GM10248 (cell line): ENCODE measurements around the gene EEFSEC.

Experiments
- CTCF ChIA-PET: fragments of 300-600 bp; sonication (Branson Sonifier 250); formaldehyde crosslinking; extraction: SDS; loops from one replicate; lab custom pipeline; 2021; ENCODE audit warnings: antibody characterized with exemption; lab: Yijun Ruan, JAX
- POLR2A ChIA-PET: fragments of 350-650 bp; sonication (Branson Sonifier 250); formaldehyde crosslinking; extraction: SDS; loops from one replicate; lab custom pipeline; 2020; ENCODE audit warnings: antibody characterized with exemption; lab: Yijun Ruan, JAX
- DNase-seq: peaks from one replicate; pipeline ENCODE4 v3.0.0; 2012; ENCODE audit errors: extremely low spot score
- CTCF ChIP-seq: IDR thresholded peaks from 2 replicates; pipeline ENCODE4 v1.5.1; 2012; ENCODE audit warnings: mild to moderate bottlenecking, low read depth; ENCODE audit errors: extremely low read depth, missing control alignments, control extremely low read depth

EEFSEC gene

GRCh38 chr3:128276577-128277183 is 123.4 kb downstream of the EEFSEC start:
- no peak for TF ChIP-seq CTCF
- no peak for DNase-seq
- CTCF ChIA-PET = interaction anchor here (1.3 kb wide), 1 partner anchor 13 kb away, joined by 3 read pairs; no protein-coding TSS in a partner anchor
- POLR2A ChIA-PET = no interaction called here

DNA sequence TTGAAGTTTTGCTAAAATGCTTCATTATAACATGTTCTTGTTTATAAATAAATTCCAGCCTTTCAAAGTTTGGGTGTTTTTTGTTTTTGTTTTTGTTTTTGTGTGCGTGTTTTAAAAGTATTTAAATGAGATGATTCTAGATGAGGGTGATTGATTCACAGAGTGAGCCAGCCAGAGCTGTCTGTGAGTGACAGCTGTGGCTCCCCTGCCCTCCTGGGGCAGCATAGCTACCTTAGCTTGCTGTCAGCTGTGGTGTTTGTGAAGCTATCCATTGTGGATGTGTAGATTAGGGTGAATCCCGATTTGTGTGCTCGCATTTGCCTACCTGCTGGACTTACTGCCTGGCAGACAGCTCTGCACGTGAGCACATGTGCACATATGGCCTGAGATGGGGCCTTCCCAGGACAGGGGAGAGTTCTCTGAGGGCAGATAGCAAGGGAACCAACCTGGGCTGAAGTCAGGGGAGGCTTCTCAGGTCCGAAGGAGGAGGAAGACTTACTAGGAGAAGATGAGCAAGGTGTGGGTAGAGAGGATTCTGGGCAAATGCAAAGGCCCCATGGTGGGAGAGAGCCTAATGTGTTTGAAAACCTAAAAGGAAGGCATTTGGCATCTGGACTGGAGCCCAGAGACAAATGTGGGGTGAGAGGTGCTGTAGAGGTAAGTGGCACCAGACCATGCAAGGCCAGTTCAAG is 124.2 kb downstream of the EEFSEC start:
- ChIA-PET CTCF (interaction anchor here (1.1 kb wide), 1 partner anchor 182 kb away, joined by 3 read pairs; no protein-coding TSS in a partner anchor), POLR2A (no interaction called here)
- TF ChIP-seq CTCF = no peak
- no peak for DNase-seq

- CTCF ChIA-PET = interaction anchor here (1.1 to 1.3 kb wide), 2 partner anchors 19 to 183 kb away, joined by 3 read pairs; no protein-coding TSS in a partner anchor
- POLR2A ChIA-PET = no interaction called here
Observed at GRCh38 chr3:128278130-128278529, 124.8 kb downstream of the EEFSEC start.

GRCh38 chr3:128278761-128279600 is 125.7 kb downstream of the EEFSEC start:
- DNase-seq = no peak
- ChIA-PET POLR2A (no interaction called here), CTCF (interaction anchor here (1.3 kb wide), 1 partner anchor 18 kb away, joined by 3 read pairs; no protein-coding TSS in a partner anchor)
- no peak for TF ChIP-seq CTCF

More at GRCh38 chr3:128278130-128278529, 124.8 kb downstream of the EEFSEC start:
- DNase-seq = no peak
- TF ChIP-seq CTCF = no peak

DNA sequence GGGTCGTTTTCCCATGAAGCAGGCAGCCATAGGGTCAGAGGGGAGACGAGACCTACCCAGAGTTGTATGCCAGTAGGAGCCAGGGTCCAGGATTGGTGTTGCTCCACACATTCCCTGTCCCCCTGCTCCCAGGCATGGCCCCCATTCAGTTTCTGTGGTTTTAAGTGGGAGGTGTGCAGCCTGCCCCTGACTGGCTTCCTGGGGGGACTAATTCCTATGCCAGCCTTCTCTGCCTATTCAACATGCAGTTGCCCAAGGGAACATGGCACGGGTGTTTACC is 126.3 kb downstream of the EEFSEC start:
- POLR2A ChIA-PET = no interaction called here
- CTCF ChIA-PET = no interaction called here
- DNase-seq = no peak
- TF ChIP-seq CTCF = no peak

DNA sequence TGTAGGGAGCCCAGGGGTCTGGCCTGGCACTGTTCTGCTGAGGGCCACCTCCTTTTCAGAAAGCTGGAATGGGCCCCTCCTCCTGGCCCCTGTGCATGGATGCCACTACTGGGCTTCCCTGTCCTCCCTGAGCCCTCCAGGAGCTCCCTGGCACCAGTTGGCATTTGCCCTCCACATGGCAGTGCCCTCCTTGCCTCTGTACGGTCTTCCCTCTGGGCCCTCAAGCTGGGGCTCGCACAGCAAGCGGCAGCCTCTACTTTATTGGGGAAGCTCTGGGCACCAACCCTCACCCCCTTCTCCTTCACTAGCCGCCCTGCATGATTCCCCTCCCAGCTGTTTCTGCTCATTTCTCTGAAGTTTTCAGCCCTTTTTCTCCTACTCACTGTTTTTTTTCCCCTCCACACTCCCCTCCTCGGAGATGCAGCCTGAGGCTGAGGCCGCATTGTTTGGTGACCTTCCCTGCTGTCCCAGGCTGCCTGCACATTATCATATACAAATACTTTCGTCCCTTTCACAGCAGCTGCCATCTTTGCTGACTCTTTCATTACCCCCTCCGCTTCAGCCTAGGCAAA is 127.3 kb downstream of the EEFSEC start:
- DNase-seq = no peak
- ChIA-PET POLR2A (no interaction called here), CTCF (interaction anchor here (2.6 kb wide), 1 partner anchor 8 kb away, joined by 6 read pairs; no protein-coding TSS in a partner anchor)
- no peak for TF ChIP-seq CTCF
